Measurements from ENCODE around the gene RIGI. TPM values are rescaled to one million over a fixed set of nuclear protein-coding genes. Genes with fewer than 3 reads are reported as not detected.

The RIGI gene
- total and polyA plus RNA-seq, 2 donors (not counting 1 experiment from before 2014, with no cell fraction given) = 7.6 to 24.9 TPM

- ChIA-PET POLR2A (no interaction called here), CTCF (interaction anchor here (0.9 to 1.6 kb wide), 4 partner anchors 13 to 175 kb away, joined by 3 to 7 read pairs (median 3); partner anchors contain the start of gene NDUFB6)
- Mint-ChIP-seq H3K27me3 (no peaks in the 10 kb centered on the region), H3K9me3 (ENCODE audit: insufficient read depth) (no peaks in the 10 kb centered on the region), H3K27ac (no peak overlapping the region), H3K4me1 (peaks cover 36% of the 10 kb centered on the region), H3K4me3 (no peak overlapping the region)
- peak overlapping the region in 1 of 2 donors; percentile 37 for H3K27ac ChIP-seq (ENCODE audit: low read length in 2 of 2)
- no peak for ATAC-seq (ENCODE audit: low read depth)
- peaks cover 10% of the 10 kb centered on the region for H4K20me1 ChIP-seq (ENCODE audit: control insufficient read depth, insufficient read depth, low read length, poor library complexity, severe bottlenecking)
- H2AFZ ChIP-seq (ENCODE audit: insufficient read depth, low read depth, low read length, poor library complexity, severe bottlenecking) = no peak overlapping the region
- no peak overlapping the region for H3K9ac ChIP-seq (ENCODE audit: low read length)
- peaks cover 18% of the 10 kb centered on the region in 2 donors for H3K4me1 ChIP-seq (ENCODE audit: control insufficient read depth in 2 of 2, insufficient read depth in 2 of 2, low read length in 2 of 2)
- intact Hi-C loops (cut with micrococcal nuclease) = loop anchor here (10.0 kb wide), 2 partner anchors 710 to 740 kb away; partner anchors contain the start of genes BAG1, CHMP5 and NFX1
- H3K79me2 ChIP-seq (ENCODE audit: control insufficient read depth, insufficient read depth, low read length) = peaks cover 49% of the 10 kb centered on the region
- no peak overlapping the region for H3K4me3 ChIP-seq (ENCODE audit: control extremely low read depth in 1 of 5, extremely low read depth in 1 of 5, insufficient read depth in 1 of 5, low read depth in 2 of 5, low read length in 4 of 5)
- no peak for DNase-seq
- no peaks in the 10 kb centered on the region for H3K9me3 ChIP-seq (ENCODE audit: control extremely low read depth in 1 of 3, control insufficient read depth in 2 of 3, insufficient read depth in 1 of 3, low read length in 2 of 3)
- TF ChIP-seq EZH2 (IDR thresholded peaks at IDR 0.05; ENCODE audit: borderline replicate concordance, insufficient read depth, low read depth, low read length, poor library complexity, severe bottlenecking) (no peak), CTCF (IDR thresholded peaks at IDR 0.05) (no peak)
- peaks cover 0 to 7% of the 10 kb centered on the region in 2 experiments for H3K36me3 ChIP-seq (replicated peaks in 1 of 2; ENCODE audit: control extremely low read depth in 1 of 2, control insufficient read depth in 1 of 2, extremely low read depth in 1 of 2, insufficient read depth in 2 of 2, low read length in 1 of 2)
- H3K27me3 ChIP-seq (replicated peaks in 1 of 4; ENCODE audit: control extremely low read depth in 1 of 4, control insufficient read depth in 3 of 4, insufficient read depth in 4 of 4, low read length in 3 of 4) = no peaks in the 10 kb centered on the region
- H3K4me2 ChIP-seq (replicated peaks; ENCODE audit: low read depth, low read length, poor library complexity, severe bottlenecking) = no peak overlapping the region
Observed at GRCh38 chr9:32554591-32554990, 28.6 kb upstream of the RIGI start.

- Histone ChIP-seq H3K27ac (ENCODE audit: low read length in 2 of 2) (peak overlapping the region in 1 of 2 donors; percentile 27), H3K36me3 (replicated peaks in 1 of 2; ENCODE audit: control extremely low read depth in 1 of 2, control insufficient read depth in 1 of 2, extremely low read depth in 1 of 2, insufficient read depth in 2 of 2, low read length in 1 of 2) (peaks cover 0 to 7% of the 10 kb centered on the region in 2 experiments), H3K9me3 (ENCODE audit: control extremely low read depth in 1 of 3, control insufficient read depth in 2 of 3, insufficient read depth in 1 of 3, low read length in 2 of 3) (no peaks in the 10 kb centered on the region), H3K79me2 (ENCODE audit: control insufficient read depth, insufficient read depth, low read length) (peaks cover 49% of the 10 kb centered on the region), H3K9ac (ENCODE audit: low read length) (no peak overlapping the region), H3K27me3 (replicated peaks in 1 of 4; ENCODE audit: control extremely low read depth in 1 of 4, control insufficient read depth in 3 of 4, insufficient read depth in 4 of 4, low read length in 3 of 4) (no peaks in the 10 kb centered on the region), H4K20me1 (ENCODE audit: control insufficient read depth, insufficient read depth, low read length, poor library complexity, severe bottlenecking) (peaks cover 10% of the 10 kb centered on the region), H3K4me2 (replicated peaks; ENCODE audit: low read depth, low read length, poor library complexity, severe bottlenecking) (no peak overlapping the region), H3K4me1 (ENCODE audit: control insufficient read depth in 2 of 2, insufficient read depth in 2 of 2, low read length in 2 of 2) (peaks cover 16 to 18% of the 10 kb centered on the region in 2 donors), H3K4me3 (ENCODE audit: control extremely low read depth in 1 of 5, extremely low read depth in 1 of 5, insufficient read depth in 1 of 5, low read depth in 2 of 5, low read length in 4 of 5) (no peak overlapping the region), H2AFZ (ENCODE audit: insufficient read depth, low read depth, low read length, poor library complexity, severe bottlenecking) (no peak overlapping the region)
- Mint-ChIP-seq H3K4me1 (peaks cover 36% of the 10 kb centered on the region), H3K27ac (no peak overlapping the region), H3K4me3 (peak overlapping the region; percentile 2), H3K9me3 (ENCODE audit: insufficient read depth) (no peaks in the 10 kb centered on the region), H3K27me3 (no peaks in the 10 kb centered on the region)
- 100% methylated on average over 1 of the region's 2 CpGs for WGBS (ENCODE audit: insufficient coverage)
- TF ChIP-seq CTCF (IDR thresholded peaks at IDR 0.05) (no peak), EZH2 (IDR thresholded peaks at IDR 0.05; ENCODE audit: borderline replicate concordance, insufficient read depth, low read depth, low read length, poor library complexity, severe bottlenecking) (no peak)
- POLR2A ChIA-PET = no interaction called here
- intact Hi-C loops (cut with micrococcal nuclease) = loop anchor here (10.0 kb wide), 2 partner anchors 711 to 741 kb away; partner anchors contain the start of genes BAG1, CHMP5 and NFX1
- ATAC-seq (ENCODE audit: low read depth) = no peak
- no peak for DNase-seq
- CTCF ChIA-PET = interaction anchor here (0.9 to 1.6 kb wide), 4 partner anchors 12 to 175 kb away, joined by 3 to 7 read pairs (median 3); partner anchors contain the start of gene NDUFB6
Observed at GRCh38 chr9:32554107-32554506, 28.1 kb upstream of the RIGI start.
